Stimulated activated CD4-positive, alpha-beta T cell treated with anti-CD3 and anti-CD28 coated beads, Interleukin-12 subunit alpha, Interleukin-12 subunit beta, amount 100 ng/mL, for 24 hours (primary cell): Measurements from ENCODE around the gene PEMT.

Experiments used
- DNase-seq, 2 experiments: peaks; one replicate each; pipeline ENCODE4 v3.0.0-alpha.2; 2020; ENCODE audit warnings: low read depth in 2 of 2

The PEMT gene

DNA sequence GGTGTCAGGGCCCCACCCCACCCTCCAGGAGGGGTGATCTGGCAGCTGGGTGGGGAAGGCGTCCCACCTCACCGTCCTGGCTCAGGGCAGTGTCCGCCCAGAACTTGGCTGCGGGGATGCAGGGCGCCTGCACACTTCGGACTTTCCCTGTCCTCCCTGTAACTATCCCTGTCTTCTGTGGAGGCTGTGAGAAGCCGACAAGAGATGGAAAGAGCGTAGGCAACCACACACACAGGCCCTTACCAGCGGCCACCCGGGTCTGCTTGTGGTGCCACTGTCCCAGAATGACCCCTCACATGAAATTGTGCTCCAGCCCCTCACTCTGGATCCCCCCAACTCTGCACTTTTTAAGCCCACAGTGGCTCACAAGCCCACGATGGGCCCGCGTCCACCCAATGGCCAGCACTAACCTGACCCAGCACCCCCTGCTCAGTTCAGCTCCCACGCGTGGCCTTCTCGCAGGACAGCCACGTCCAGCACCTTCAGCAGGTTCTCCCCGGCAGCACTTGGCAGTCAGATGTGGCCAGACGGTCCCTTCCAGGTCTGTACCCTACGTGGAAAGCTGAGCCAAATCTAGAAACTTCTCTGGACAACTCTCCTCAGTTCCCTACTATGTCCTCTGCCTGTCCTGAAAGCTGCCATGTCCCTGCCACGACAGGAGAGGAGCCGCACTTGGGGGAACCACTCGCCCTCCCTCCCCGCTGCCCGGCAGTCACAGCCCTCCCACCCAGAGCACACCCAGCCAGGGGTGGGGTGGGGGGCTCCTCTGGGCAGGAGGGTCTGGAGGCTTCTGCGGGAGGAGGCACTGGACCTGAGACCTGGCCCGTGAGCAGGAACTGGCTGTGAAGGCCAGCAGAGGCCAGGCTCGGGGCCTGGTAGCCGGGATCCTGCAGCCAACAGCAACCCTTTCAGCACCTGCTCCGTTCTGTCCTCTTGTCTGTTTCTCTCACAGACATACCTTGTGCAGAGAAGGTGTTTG is 38.0 kb downstream of the PEMT start:
- no peak for DNase-seq

GRCh38 chr17:17552351-17553216 is 38.9 kb downstream of the PEMT start:
- no peak for DNase-seq

- no peak for DNase-seq
Measured at GRCh38 chr17:17551361-17551760, 40.1 kb downstream of the PEMT start.

GRCh38 chr17:17549732-17550366 is 41.7 kb downstream of the PEMT start:
- DNase-seq, result no peak

DNA sequence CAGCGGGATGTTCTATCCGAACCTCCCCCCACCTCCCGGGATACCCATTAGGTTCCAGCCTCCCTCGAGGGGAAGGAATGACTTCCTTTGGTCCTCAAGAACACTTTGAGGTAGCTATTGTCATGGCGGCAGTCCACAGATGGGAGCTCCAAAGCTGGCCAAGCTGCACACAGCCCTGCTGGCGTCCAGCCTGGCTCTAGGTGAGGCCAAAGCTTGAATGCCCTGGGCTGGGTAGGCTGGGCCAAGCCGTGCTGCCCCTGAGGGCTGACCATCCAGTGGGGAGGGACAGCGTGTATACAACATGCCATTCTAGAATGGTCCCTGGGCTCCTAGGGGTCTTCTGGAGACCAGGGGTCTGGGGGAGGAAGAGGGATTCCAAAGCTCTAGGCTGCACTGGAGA is 43.5 kb downstream of the PEMT start:
- no peak for DNase-seq

- DNase-seq, result no peak
Measured at GRCh38 chr17:17547210-17547764, 44.2 kb downstream of the PEMT start.

- no peak for DNase-seq
Measured at GRCh38 chr17:17546399-17547185, 44.9 kb downstream of the PEMT start.

DNA sequence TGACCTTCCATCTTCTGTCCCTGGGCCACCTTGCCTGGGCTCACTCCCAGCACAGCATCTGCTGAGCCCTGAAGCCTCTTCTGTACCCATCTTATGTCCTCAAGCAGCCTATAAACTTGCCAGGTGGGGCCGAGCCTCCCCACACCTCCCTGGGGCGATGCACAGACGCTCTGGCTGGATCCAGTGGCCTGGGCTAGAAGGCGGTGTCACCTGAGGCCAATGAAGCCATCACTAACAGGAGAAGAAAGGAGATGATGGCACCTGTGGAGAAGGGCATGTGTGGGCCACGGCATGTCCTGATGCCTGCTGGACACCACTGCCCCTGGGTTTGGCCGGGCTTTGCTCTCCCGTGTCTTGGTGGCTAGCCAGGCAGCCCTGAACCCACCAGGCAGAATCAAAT is 45.5 kb downstream of the PEMT start:
- DNase-seq, result no peak

- DNase-seq, result no peak
Measured at GRCh38 chr17:17545031-17545820, 46.3 kb downstream of the PEMT start.

DNA sequence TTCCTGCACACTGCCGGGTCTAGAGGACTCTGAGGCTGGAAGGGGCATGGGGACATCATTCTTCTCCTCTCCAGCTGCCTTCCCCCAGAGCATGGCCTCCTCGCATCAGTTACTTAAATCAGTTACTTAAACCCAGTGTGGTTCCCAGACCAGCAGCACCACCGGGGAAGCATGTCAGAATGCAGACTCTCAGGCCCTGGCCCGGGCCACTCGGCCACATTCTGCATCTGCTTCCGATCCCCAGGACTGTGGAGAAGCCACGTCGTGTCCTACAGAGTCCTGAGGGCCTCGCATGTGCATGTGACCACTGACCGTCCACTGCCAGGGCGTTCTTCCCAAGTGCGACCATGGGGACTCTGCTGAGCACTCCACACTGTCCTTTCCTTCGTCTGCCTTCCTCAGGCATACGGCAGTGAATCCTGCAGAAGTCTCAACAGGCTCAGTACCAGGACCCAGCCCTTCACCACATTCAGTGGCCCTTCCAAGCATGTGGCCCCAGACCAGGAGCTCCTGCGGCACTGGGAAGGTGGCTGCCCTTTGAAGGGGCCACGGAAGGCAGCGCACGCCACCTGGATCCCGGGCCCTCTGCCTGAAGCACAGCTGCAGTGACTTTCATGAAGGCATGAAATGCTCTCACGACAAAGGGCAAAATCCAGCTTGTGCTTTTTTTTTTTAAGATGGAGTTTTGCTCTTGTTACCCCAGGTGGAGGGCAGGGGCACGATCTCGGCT is 48.4 kb downstream of the PEMT start:
- no peak for DNase-seq

DNA sequence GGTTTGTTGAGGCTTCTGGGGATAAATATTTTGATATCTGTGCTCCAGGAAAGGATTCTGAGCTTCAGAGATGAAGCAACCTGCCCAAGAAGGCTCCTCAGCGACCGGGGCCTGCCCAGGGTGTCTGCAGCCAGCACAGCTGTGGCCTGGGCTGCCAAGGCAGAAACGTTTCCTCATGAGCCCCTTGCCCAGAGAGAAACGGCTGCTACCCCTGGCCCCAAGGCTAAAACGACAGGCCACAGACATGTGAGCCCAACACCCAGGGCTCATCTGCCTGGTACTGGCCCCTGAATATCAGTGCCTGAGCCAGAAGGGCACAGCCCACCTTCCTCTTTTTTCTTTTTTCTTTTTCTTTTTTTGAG is 49.9 kb downstream of the PEMT start:
- DNase-seq, result no peak

GRCh38 chr17:17540935-17541639 is 50.4 kb downstream of the PEMT start:
- DNase-seq, result no peak

GRCh38 chr17:17540278-17540906 is 51.1 kb downstream of the PEMT start:
- DNase-seq, result no peak

DNA sequence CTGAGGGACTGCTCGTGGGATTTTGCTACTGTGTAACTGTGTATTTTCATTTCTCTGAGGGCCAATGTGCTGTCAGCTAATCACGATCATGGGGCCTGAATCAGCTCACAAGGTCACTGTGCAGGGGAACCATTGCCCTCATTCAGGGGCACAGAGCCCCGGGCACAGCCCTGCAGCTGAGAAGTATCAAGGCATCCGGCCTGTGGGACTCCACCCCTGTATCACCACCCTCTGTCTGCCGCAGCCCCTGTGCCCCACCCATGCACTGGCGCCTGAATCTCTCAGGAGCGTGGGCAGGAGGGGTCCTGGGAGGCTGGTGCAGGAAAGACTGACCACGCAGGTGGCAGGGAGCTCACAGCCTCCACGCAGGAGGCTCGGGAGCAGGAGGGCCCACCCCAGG is 51.9 kb downstream of the PEMT start:
- DNase-seq, result no peak

- no peak for DNase-seq
Measured at GRCh38 chr17:17538417-17539391, 52.8 kb downstream of the PEMT start.

DNA sequence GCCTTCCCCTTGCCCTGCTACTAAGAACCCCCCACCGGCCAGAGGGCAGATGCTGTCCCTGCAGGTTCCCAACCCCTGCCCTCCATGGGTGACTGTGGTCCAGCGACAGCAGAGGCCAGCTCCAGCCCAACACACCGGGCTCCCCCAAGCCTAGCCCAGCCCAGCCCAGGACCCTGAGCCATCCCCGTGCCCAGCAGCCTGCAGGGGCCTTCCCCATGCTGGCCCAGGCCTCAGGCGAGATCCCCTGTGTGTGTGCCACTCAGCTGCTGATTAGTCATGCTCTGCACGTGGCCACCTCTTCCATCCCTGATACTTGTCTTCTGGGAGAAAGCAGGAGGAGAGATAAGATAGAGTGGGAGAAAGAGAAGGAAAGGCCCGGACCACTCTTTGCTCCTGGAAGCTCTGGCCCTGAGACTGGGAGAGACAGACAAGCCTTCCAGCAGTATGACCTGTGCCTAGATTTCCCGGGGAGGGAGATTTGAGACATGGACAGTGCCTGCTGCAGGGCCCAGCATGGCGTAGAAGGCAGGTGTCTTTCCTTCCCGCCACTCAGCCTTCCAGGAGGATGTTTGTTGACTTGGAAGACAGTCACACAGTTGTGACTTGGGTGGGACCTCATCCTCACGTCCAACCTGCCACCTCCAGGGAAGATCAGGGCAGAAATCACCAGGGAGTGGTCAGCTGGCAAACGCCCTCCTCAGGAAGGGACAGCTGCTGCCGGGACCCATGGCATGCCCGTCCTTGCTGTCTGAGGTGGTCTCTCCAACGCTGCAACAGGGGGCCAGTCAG is 54.0 kb downstream of the PEMT start:
- DNase-seq, result no peak
